ENCODE results near the gene USP3.

DNA sequence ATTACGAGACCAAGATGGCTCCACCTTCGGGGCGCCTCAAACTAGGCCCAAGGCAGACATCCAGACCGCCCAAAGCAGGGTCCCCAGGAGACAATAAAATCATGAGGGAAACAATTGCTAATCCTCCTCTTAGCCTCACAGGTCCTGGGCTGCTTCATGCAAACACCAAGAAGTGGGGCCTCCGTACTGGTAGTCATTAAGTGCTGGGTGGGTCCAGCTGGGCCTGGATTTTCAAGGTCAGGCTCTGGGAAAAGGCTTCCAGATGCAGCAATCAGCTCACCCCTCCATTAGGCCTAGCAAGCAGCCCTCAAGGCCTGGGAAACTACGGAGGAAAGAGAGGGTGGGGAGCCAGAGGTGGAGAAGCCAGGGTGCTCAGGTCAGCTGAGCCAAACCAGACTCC is 93.4 kb downstream of the USP3 start:
- TF ChIP-seq USF2 (CRISPR knock-in tag; IDR thresholded peaks at IDR 0.05) (no peak), SP1 (CRISPR knock-in tag; conservative IDR thresholded peaks at IDR 0.05) (no peak), RELA (CRISPR knock-in tag; IDR thresholded peaks at IDR 0.05; ENCODE audit: borderline replicate concordance) (no peak), FOXJ3 (CRISPR knock-in tag; IDR thresholded peaks at IDR 0.05; ENCODE audit: borderline replicate concordance) (no peak), AFF4 (CRISPR knock-in tag; IDR thresholded peaks at IDR 0.05; ENCODE audit: borderline replicate concordance) (no peak), E2F5 (CRISPR knock-in tag; IDR thresholded peaks at IDR 0.05) (no peak), ZBTB21 (CRISPR knock-in tag; IDR thresholded peaks at IDR 0.05; ENCODE audit: borderline replicate concordance) (no peak), TEAD1 (CRISPR knock-in tag; IDR thresholded peaks at IDR 0.05) (no peak)
- TF ChIP-seq, protein P1, sequence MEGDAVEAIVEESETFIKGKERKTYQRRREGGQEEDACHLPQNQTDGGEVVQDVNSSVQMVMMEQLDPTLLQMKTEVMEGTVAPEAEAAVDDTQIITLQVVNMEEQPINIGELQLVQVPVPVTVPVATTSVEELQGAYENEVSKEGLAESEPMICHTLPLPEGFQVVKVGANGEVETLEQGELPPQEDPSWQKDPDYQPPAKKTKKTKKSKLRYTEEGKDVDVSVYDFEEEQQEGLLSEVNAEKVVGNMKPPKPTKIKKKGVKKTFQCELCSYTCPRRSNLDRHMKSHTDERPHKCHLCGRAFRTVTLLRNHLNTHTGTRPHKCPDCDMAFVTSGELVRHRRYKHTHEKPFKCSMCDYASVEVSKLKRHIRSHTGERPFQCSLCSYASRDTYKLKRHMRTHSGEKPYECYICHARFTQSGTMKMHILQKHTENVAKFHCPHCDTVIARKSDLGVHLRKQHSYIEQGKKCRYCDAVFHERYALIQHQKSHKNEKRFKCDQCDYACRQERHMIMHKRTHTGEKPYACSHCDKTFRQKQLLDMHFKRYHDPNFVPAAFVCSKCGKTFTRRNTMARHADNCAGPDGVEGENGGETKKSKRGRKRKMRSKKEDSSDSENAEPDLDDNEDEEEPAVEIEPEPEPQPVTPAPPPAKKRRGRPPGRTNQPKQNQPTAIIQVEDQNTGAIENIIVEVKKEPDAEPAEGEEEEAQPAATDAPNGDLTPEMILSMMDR (IDR thresholded peaks at IDR 0.05): no peak
